OCI-LY7 (cell line): ENCODE results near the gene KRTAP10-9. TPM values are rescaled to one million over a fixed set of nuclear protein-coding genes. Genes with fewer than 3 reads are reported as not detected.

Source experiments
- BruUV-seq: library from RNA; stranded (reverse); fragments of 400-500 nt; replicated peaks from 2 replicates; lab custom pipeline; 2021; lab: Mats Ljungman, UMichigan
- CTCF ChIA-PET: fragments of 300-600 bp; sonication (Branson Sonifier 250); formaldehyde crosslinking; loops from one replicate; lab custom pipeline; 2022; ENCODE audit warnings: antibody characterized with exemption; ENCODE audit not compliant: unreplicated experiment; lab: Charles Lee
- POLR2A ChIA-PET: fragments of 300-600 bp; sonication (Branson Sonifier 250); formaldehyde crosslinking; loops from one replicate; lab custom pipeline; 2022; ENCODE audit warnings: antibody characterized with exemption; lab: Charles Lee
- DNase-seq: peaks from one replicate; pipeline ENCODE4 v3.0.0-alpha.2; 2015; ENCODE audit warnings: low spot score
- H2AFZ ChIP-seq: fragments of 200-600 bp; sonication (generic), shearing (Covaris generic); 2 replicates; pipeline ENCODE4 v1.6.1; 2014; ENCODE audit warnings: mild to moderate bottlenecking, antibody characterized with exemption, low read length, moderate library complexity
- H3K27ac ChIP-seq: fragments of 200-600 bp; sonication (generic); 2 replicates; pipeline ENCODE4 v1.5.1; 2014; ENCODE audit warnings: mixed run types, low read depth, mild to moderate bottlenecking, moderate library complexity, low read length, inconsistent platforms; ENCODE audit not compliant: poor library complexity, severe bottlenecking
- H3K36me3 ChIP-seq: fragments of 200-600 bp; sonication (generic); 2 replicates; pipeline ENCODE4 v1.6.1; 2014; ENCODE audit warnings: mild to moderate bottlenecking, antibody characterized with exemption, low read length, moderate library complexity, mixed read lengths; ENCODE audit not compliant: insufficient read depth
- H3K4me1 ChIP-seq: fragments of 200-600 bp; sonication (generic); 2 replicates; pipeline ENCODE4 v1.5.1; 2014; ENCODE audit warnings: mild to moderate bottlenecking, low read length; ENCODE audit not compliant: insufficient read depth, poor library complexity, severe bottlenecking
- H3K4me2 ChIP-seq: fragments of 200-600 bp; sonication (generic); 2 replicates; pipeline ENCODE4 v1.6.1; 2014; ENCODE audit warnings: mild to moderate bottlenecking, low read length
- H3K4me3 ChIP-seq: fragments of 200-600 bp; sonication (generic); 2 replicates; pipeline ENCODE4 v1.5.1; 2014; ENCODE audit warnings: mild to moderate bottlenecking, low read depth, low read length; ENCODE audit not compliant: poor library complexity, severe bottlenecking
- H3K79me2 ChIP-seq: fragments of 200-600 bp; sonication (generic); 2 replicates; pipeline ENCODE4 v1.6.1; 2016; ENCODE audit warnings: low read depth, mild to moderate bottlenecking, low read length, moderate library complexity, mixed read lengths; ENCODE audit not compliant: insufficient read depth
- H3K9me2 ChIP-seq: fragments of 200-600 bp; sonication (generic); 2 replicates; pipeline ENCODE4 v1.6.1; 2016; ENCODE audit warnings: mild to moderate bottlenecking, low read length, mixed read lengths; ENCODE audit not compliant: insufficient read depth
- H3K9me3 ChIP-seq: fragments of 200-600 bp; sonication (generic); 2 replicates; pipeline ENCODE4 v1.6.1; 2014; ENCODE audit warnings: mild to moderate bottlenecking, mixed run types, low read length, mixed read lengths
- H4K20me1 ChIP-seq: fragments of 200-600 bp; sonication (generic); 2 replicates; pipeline ENCODE4 v1.6.1; 2014; ENCODE audit warnings: mild to moderate bottlenecking, antibody characterized with exemption, low read length, moderate library complexity, mixed read lengths; ENCODE audit not compliant: insufficient read depth
- CTCF ChIP-seq: fragments of 200-600 bp; sonication (generic); conservative IDR thresholded peaks from 2 replicates; pipeline ENCODE4 v1.5.1; 2014; ENCODE audit warnings: mild to moderate bottlenecking, antibody characterized with exemption, low read length, moderate library complexity, mixed read lengths
- EZH2phosphoT487 ChIP-seq: fragments of 200-600 bp; sonication (generic); IDR thresholded peaks from 2 replicates; pipeline ENCODE4 v1.6.1; 2018; ENCODE audit warnings: low read depth, borderline replicate concordance, mild to moderate bottlenecking, mixed run types, antibody characterized with exemption, low read length, moderate library complexity, mixed read lengths
- intact Hi-C: fragments of 100-400 bp; cut with micrococcal nuclease; formaldehyde crosslinking; loops from one replicate; pipeline ENCODE4 v1.10.0; 2022; ENCODE audit not compliant: unreplicated experiment
- total RNA-seq, 2 experiments: library from RNA; depleted of rRNA in 1 of 2; stranded (reverse); fragments of >200 nt in 1 of 2; shearing (Covaris generic) in 1 of 2; gene quantifications; 2 replicates each; pipeline ENCODE4 v1.2.3, GENCODE V29; 2014 to 2022

The KRTAP10-9 gene
- total RNA-seq, 2 experiments from 2014 or later, result not detected

GRCh38 chr21:44592446-44593311, 34.2 kb upstream of the KRTAP10-9 start, which contains the start of gene KRTAP10-6:
Gene KRTAP10-6 (minus strand): TSS chr21:44592505. CDS start chr21:44592484, 21 bp downstream.
- Histone ChIP-seq H3K79me2 (no peaks in the 10 kb centered on the region), H3K4me1 (no peaks in the 10 kb centered on the region), H3K27ac (no peak within 1 kb of the TSS), H2AFZ (no peak within 1 kb of the TSS), H3K4me3 (no peak within 1 kb of the TSS), H3K9me2 (no peaks in the 10 kb centered on the region), H3K36me3 (no peaks in the 10 kb centered on the region), H3K4me2 (no peak within 1 kb of the TSS), H3K9me3 (no peaks in the 10 kb centered on the region), H4K20me1 (no peaks in the 10 kb centered on the region)
- ChIA-PET CTCF (interaction anchor here (0.6 kb wide), 1 partner anchor 87 kb away, joined by 3 read pairs; no protein-coding TSS in a partner anchor), POLR2A (no interaction called here)
- no peak for DNase-seq
- BruUV-seq, result no TSS peak
- TF ChIP-seq CTCF, result no peak
- TF ChIP-seq EZH2phosphoT487, result no peak
- intact Hi-C loops, result no loop called here

- intact Hi-C loops, result no loop called here
- H3K9me3 ChIP-seq, result no peaks in the 10 kb centered on the region
- no peak overlapping the region for H2AFZ ChIP-seq
- no peak for DNase-seq
- no peaks in the 10 kb centered on the region for H3K36me3 ChIP-seq
- TF ChIP-seq CTCF (no peak), EZH2phosphoT487 (no peak)
- H3K27ac ChIP-seq, result no peak overlapping the region
- ChIA-PET CTCF (no interaction called here), POLR2A (no interaction called here)
- H4K20me1 ChIP-seq, result no peaks in the 10 kb centered on the region
- no peaks in the 10 kb centered on the region for H3K79me2 ChIP-seq
- no peaks in the 10 kb centered on the region for H3K9me2 ChIP-seq
- no peaks in the 10 kb centered on the region for H3K4me1 ChIP-seq
- no peak overlapping the region for H3K4me3 ChIP-seq
- no peak overlapping the region for H3K4me2 ChIP-seq
- BruUV-seq, result no TSS peak
Measured at GRCh38 chr21:44593598-44594405, 33.1 kb upstream of the KRTAP10-9 start.
